T-helper 1 cell treated with Interleukin-12 subunit alpha and Interleukin-12 subunit beta and Interleukin-4 antibody, amounts not matched to agents 30 ng/mL and 1 ng/mL, for 36 hours (primary cell): ENCODE results near the gene C10orf67. TPM values are rescaled to one million over a fixed set of nuclear protein-coding genes. Genes with fewer than 3 reads are reported as not detected.
"Not testable (repeated sequence)": the region's sequence is repeated elsewhere in the genome, so short reads cannot be mapped to it uniquely, and the experiment has no call there.

Source experiments
- intact Hi-C: fragments of 100-400 bp; cut with micrococcal nuclease; formaldehyde crosslinking; loops from one replicate; pipeline ENCODE4 v1.15.1; 2024
- total RNA-seq: library from RNA; stranded (reverse); gene quantifications from 2 replicates; pipeline ENCODE4 v1.2.3, GENCODE V29; 2022

The C10orf67 gene
- total RNA-seq, 1 donor from 2014 or later: 0.20 TPM

GRCh38 chr10:23281044-23281433 is 63.6 kb downstream of the C10orf67 start:
- intact Hi-C loops: no loop called here

DNA sequence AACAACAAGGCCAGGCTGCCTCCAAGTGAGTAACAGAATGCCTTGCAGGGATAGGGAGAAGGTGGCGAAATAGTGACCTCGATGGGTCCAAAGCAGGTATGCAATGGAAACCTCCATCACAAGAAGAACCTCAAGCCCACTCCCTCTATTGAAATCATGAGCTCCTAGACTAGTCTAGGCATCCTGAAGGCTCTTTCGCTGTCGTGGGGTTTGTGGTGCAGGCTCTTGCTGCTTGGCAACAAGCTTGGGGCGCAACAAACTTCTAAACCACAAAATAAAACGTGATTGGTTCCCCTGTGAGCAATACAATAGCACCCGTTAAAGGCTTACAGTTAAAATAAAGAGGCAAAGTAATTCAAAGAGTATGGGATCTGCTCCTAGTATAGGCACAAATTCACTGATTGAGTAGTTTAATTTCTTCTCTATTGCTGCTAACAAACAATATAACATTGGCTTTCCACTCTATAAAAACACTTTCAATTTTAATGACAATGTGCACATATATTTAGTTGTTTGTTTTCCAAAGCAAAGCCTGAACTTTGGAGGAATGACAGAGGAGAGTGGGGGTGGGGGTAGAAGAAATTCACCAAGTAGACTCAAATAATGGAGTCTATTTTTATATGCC is 64.1 kb downstream of the C10orf67 start:
- intact Hi-C loops: no loop called here

DNA sequence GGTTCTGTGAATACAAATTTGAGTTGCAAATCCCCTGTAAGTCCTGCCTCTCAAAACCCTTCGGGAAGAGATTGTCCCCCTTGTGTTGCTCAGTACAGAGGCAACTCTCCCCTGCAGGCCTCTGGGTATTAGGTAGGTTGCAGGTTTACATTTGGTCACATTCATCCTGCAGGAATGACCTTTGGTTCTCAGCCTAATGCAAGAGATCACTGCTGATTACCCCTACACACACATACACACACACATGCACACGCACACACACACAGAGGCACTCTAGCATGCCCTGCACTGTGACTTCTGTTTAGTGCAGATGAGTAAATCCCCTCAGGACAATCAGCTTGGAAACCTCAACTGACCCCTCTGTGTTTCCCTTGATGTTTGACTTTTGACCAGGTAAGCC is 69.2 kb downstream of the C10orf67 start:
- intact Hi-C loops: no loop called here

GRCh38 chr10:23274179-23274578 is 70.4 kb downstream of the C10orf67 start:
- intact Hi-C loops: not testable (repeated sequence)

- intact Hi-C loops: no loop called here
Measured at GRCh38 chr10:23270531-23270930, 74.1 kb downstream of the C10orf67 start.

GRCh38 chr10:23263441-23264164 is 81.0 kb downstream of the C10orf67 start:
- intact Hi-C loops: no loop called here

- intact Hi-C loops: no loop called here
Measured at GRCh38 chr10:23262928-23263327, 81.7 kb downstream of the C10orf67 start.

- intact Hi-C loops: no loop called here
Measured at GRCh38 chr10:23258516-23258915, 86.1 kb downstream of the C10orf67 start.

DNA sequence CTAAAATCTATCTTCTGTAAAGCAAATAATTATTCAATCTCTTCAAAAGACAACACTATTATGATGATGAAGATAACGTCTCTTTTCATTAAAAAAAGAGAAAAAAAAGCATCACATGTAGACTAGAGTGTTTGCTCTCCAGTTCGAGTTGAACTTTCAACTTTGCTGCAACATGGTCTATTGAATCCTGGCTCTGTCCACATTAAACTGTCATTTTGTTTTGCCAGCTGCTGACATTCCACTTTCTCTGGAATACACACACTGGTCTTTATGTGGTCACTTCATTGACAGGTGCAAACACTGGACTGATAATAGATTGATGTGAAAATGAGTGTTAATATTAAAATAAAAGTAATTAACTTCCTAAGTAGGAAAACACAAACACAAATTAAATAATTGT is 90.8 kb downstream of the C10orf67 start:
- intact Hi-C loops: no loop called here

DNA sequence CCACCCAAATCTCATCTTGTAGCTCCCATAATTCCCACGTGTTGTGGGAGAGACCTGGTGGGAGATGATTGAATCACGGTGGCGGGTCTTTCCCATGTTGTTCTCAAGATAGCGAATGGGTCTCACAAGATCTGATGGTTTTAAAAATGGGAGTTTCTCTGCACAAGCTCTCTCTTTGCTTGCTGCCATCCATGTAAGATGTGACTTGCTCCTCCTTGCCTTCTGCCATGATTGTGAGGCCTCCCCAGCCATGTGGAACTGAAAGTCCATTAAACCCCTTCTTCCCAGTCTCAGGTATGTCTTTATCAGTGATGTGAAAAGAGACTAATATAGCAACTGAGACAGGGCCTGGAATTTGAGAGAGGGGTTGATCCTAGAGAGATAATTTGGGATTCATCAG is 91.7 kb downstream of the C10orf67 start:
- intact Hi-C loops: not testable (repeated sequence)

GRCh38 chr10:23241779-23242178 is 102.8 kb downstream of the C10orf67 start:
- intact Hi-C loops: not testable (repeated sequence)

DNA sequence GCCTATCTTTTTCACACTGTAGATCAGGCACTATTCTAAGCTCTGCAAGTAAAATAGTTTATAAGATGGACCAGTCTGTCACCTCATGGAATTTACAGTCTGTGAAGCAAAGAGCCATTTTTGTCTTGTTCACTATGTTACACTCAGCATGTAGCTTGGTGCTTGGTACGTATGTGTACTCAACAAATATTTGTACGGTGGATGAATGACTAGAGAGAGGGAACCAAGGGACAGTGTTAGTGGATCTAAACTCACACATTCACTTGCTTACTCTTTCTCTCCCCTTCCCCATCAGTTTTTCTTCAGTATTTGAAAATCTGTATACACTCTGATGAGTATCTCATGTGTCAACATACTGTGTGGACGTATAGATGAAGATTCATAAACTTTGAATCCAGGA is 106.6 kb downstream of the C10orf67 start:
- intact Hi-C loops: no loop called here

DNA sequence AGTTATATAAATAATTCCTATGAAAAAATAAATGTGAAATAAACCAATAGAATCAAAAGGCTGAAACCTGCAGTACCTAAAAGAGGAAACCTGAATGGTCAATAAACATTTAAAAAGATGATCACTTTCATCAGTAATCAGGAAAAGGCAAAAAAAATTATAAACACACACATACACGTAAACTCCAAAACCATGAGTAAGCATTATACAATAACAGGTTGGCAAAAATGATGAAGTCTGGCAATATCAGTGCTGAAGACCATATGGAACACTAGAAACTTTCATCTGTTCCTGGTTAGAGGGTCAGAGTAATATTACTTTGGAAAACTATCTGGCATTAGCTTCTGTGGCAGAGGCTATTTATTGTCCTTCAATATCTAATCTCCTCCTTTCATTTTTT is 114.0 kb downstream of the C10orf67 start:
- intact Hi-C loops: no loop called here

- intact Hi-C loops: no loop called here
Measured at GRCh38 chr10:23217471-23217870, 127.1 kb downstream of the C10orf67 start.

DNA sequence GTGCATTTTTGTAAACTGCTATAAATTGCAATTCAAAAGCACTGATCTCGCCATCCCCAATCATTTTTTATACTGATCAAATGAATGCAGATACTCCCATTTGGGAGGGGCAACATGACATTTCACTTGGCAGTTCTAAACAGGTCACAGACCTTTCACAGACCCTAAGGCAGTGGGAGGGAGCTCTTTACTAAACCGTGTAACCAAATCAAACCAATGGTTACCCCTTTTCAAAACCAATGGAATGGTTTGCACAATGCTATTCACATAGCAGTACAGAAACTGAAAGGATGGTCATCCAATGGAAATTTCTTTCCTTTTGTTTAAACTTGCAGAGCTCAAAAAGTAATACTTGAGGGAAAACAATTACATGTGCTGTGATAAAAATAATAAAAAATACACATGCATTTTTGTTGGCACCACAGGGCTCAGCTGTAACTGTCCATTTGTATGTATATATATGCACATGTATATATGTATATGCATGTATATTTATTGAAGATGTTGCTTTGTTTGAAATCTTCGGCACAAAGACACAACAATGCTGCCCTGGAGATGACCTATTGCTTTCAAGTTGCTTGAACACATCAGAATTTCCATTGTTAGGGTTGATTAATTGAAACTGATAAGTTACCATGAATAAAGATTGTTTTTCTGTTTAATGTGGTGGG is 138.5 kb downstream of the C10orf67 start:
- intact Hi-C loops: no loop called here

DNA sequence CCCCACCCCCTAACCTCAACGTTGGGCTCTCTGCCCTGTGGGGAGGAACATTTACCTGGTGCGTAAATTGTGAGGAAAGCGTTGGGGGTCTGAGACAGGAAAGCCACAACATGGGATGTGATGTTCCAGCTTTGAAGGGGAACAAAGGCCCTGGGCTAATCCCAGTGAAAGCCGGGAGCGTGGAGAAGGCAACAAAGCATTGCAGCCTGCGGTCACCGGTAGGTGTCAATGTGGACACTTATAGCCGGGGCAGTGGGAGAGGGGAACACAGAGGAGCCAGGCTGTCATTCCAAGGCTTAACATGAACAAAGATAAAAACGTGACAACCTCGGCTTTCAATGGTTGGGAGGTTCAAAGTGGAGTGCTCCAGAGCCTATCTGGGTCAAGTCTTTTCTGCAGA is 139.8 kb downstream of the C10orf67 start:
- intact Hi-C loops: no loop called here

DNA sequence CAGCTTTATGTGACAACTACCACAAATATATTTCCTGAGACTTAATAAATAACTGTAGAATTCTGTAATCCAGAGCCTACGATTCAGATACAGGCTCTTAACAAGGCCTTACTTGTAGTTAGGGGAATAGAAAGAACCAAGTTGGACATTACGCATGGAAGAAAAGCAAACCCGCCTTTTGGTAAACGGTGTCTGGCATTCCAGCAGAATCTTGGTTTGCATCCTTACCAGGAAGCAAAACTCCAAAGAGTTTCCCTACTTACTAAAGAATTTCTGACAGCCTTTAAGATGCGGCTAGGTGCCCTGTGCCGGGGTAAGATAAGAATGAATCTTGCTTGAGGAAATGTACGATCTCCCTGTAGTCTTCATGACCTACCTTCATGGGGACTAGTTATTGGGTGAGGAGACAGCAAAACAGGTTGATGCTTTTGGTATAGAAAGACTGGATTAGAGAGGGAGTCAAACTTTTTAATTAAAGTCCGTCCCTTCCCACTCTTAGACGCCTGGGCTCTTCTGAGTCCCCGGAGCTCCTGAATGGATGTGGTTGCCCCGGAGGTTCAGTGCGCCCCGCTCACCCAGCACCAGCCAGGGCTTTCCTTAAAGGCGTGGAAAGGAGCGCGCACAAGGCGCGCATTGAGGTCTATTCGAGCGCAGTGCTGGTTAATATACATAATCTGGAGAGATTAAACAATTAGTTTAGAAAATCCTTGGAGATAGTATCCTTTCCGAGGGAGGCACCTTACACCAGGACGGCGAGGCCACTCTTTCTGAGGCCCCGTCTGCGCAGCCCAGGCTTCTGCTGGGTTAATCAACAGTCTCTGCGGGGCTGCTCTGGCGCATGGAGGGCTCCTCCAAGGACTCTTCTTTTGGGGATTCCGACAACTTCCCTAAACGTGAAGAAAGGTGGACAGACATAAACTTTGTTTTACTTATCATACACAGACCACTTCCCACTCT is 140.9 kb downstream of the C10orf67 start:
- intact Hi-C loops: no loop called here

GRCh38 chr10:23202779-23203178 is 141.8 kb downstream of the C10orf67 start:
- intact Hi-C loops: no loop called here

- intact Hi-C loops: no loop called here
Measured at GRCh38 chr10:23201837-23202236, 142.8 kb downstream of the C10orf67 start.

DNA sequence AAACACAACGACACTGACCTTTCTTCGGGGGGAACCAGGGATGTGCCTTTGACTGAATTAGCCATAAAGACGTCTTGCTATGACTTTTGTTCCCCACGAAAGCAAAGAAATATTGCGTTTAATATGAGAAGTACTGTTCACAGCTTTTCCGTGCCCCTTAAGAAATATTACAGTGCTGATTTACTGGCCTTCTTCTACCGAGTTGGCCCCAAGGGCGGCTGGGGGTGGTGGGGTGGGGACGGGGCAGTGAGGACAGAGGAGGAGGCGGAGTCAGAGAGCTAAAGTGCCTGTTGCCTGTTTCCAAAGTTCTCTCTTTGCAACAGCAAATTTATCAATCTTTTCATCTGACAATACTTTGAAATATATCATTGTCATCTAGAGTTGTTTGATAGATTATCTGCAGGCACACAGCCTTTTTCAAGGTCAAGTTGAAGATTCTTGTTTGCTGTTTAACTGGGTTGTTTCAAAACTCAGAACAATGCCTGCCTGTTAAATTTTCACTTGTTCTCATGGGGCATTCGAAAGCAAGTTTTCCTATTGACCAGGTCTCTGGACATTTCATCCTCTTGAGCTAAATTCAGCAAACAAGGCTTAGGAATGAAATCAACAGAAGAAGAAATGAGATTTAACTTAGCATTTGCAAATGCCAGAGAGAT is 143.5 kb downstream of the C10orf67 start:
- intact Hi-C loops: no loop called here

DNA sequence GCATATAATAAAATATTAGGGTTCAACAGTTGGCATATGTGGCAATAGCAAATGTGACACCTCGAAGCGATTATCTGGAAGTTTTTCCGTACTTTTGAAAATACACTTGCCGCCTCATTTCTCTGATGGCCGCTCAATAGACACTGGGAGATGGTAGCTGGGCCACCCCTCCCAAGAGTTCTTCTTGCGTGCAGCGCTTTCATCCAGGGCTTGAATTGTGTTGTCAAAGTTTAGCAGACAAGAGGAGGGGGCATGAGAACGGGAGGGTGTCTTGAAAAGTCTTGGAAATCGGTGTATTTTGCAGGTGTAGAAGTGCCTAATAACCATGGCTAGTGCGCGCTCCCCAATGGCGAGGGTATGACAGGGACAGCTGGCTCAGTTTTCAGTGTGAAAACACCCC is 144.0 kb downstream of the C10orf67 start:
- intact Hi-C loops: no loop called here
